Measurements from ENCODE around the gene PCDHGC4.

The PCDHGC4 gene

DNA sequence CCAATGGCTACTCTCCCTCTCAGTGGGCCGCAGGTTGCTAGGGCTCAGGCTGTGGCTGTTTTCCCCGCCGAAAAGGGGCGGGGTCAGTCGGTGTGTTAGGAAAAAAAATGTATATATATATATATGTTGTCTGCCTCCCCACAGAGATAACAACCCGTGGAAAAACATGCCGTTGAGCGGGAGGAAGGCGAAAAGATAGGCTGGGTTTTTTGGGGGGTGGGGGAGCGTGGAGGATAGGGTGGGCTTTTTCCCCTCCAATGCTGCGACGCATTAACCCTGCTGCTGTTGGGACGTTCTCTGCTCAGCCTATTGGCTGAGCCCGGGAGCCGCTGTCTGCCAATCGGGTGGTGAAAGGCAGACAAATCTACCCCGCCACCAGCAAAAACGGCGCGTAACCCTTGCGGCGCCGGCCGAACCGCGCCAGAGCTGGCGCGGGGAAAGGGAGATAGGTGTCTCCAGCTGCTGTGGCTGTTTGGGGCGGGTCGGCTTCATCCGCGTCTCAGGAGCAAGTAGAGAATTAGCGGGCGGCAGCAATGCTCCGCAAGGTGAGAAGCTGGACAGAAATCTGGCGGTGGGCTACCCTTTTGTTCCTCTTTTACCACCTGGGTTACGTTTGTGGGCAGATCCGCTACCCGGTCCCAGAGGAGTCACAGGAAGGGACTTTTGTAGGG lies at the start of gene PCDHGC4:
Gene PCDHGC4 (plus strand): TSS at position 390 of the 671 bp plus-strand sequence. CDS start 144 bp downstream, at position 534.
- Mint-ChIP-seq H3K27ac (no peak within 1 kb of the TSS), H3K9me3 (ENCODE audit: low read depth) (no peaks in the 10 kb centered on the region), H3K4me3 (peak within 1 kb of the TSS; percentile 68), H3K4me1 (ENCODE audit: low read depth) (peaks cover 11% of the 10 kb centered on the region), H3K27me3 (peaks cover 59% of the 10 kb centered on the region), H3K36me3 (no peaks in the 10 kb centered on the region)

DNA sequence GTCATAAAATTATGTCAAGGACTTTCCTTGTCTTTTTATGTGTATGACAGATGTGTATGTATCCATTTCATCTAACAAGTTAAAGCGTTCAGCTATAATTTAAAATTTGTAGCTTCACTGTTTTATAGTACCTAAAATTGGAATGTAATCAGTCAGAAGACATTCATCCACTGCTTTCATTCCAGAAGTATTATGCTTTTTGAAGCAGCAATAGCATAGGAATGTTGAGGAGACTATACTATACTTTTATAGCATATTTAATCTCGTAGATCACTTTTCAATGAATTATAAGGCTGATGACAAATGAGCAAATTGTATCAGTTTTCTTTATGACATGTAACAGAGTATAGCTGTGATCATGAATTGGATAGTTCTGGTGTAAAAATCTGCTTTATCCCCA lies 47.6 kb upstream of the PCDHGC4 start:
- H3K27me3 Mint-ChIP-seq, result peaks cover 25% of the 10 kb centered on the region
- H3K4me3 Mint-ChIP-seq, result no peak overlapping the region
- no peak overlapping the region for H3K27ac Mint-ChIP-seq
- no peaks in the 10 kb centered on the region for H3K4me1 Mint-ChIP-seq (ENCODE audit: low read depth)
- peaks cover 2% of the 10 kb centered on the region for H3K9me3 Mint-ChIP-seq (ENCODE audit: low read depth)
- peaks cover 4% of the 10 kb centered on the region for H3K36me3 Mint-ChIP-seq

DNA sequence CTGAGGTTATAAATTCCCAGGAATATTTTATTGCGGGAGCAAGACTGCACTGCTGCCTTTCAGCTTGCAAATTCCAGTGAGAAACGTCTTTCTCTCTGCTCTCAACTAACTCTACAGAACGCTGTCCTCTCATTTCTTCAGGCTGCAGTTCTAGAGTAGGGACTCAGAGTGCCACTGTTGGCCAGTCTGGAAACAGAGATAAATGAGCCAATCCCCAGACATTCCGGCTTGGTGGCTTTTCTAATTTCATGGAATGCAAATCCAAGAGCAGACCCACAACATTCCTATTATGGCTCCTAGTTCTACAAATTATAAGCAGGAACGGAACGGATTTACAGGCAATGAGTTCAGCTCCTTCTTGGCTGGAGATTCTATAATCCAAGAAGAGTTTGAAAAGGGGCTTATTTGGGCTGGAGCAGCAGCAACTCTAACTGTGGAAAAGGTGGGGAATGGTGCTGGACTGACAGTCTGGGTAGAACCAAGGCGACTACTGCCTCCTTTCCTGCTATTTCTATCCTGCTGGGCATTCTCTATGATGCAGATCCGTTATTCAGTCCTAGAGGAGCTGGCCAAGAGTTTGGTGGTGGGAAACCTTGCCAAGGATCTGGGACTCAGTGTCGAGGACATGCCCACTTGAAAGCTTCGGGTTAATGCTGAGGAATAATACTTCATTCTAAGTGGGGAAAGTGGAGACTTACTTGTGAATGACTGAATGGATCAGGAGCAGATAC lies 45.3 kb upstream of the PCDHGC4 start:
- H3K27ac Mint-ChIP-seq, result no peak overlapping the region
- H3K9me3 Mint-ChIP-seq (ENCODE audit: low read depth), result peaks cover 4% of the 10 kb centered on the region
- peaks cover 20% of the 10 kb centered on the region for H3K27me3 Mint-ChIP-seq
- H3K4me1 Mint-ChIP-seq (ENCODE audit: low read depth), result no peaks in the 10 kb centered on the region
- no peak overlapping the region for H3K4me3 Mint-ChIP-seq
- peaks cover 2% of the 10 kb centered on the region for H3K36me3 Mint-ChIP-seq

DNA sequence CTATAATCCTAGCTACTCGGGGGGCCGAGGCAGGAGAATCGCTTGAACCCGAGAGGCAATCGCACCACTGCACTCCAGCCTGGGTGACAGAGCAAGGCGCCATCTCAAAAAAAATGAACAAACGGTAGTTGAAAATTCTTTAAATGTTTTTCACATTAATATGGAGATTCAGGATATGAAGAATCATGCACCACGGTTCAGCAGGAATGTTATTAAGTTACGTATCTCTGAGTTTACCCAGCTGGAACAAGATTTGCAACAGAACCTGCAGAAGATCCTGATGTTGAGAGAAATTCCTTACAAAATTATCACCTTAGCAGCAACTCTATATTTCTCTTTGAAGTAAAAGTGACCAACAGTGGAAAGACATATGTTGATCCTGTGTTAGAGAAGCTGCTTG lies 44.5 kb upstream of the PCDHGC4 start:
- Mint-ChIP-seq H3K27me3 (peaks cover 19% of the 10 kb centered on the region), H3K36me3 (peaks cover 2% of the 10 kb centered on the region), H3K4me3 (no peak overlapping the region), H3K4me1 (ENCODE audit: low read depth) (no peaks in the 10 kb centered on the region), H3K9me3 (ENCODE audit: low read depth) (peaks cover 4% of the 10 kb centered on the region), H3K27ac (no peak overlapping the region)

DNA sequence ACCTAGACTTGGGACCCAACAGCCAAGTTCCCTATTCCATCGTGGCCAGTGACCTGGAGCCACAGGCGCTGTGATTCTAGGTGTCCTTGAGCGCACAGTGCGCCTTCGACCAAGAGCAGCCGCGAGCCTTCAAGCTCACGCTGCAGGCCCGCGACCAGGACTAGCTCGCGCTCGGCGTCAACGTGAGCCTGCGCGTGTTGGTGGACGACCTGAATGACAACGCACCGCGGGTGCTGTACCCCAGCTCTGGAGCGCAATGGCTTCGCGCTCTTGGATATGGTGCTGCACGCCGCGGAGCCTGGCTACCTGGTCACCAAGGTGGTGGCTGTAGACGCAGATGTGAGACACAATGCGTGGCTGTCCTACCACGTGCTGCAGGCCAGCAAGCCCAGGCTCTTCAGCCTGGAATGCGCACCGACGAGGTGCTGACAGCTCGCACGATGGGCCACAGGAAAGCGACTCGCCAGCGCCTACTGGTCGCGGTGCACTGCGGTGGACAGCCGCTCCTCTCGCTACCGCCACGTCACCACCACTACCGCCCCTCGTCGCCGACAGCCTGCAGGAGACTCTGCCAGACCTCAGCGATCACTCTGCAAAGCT lies 43.2 kb upstream of the PCDHGC4 start:
- no peak overlapping the region for H3K4me3 Mint-ChIP-seq

GRCh38 chr5:141465351-141465750 lies 19.5 kb upstream of the PCDHGC4 start:
- H3K36me3 Mint-ChIP-seq, result peaks cover 3% of the 10 kb centered on the region
- no peaks in the 10 kb centered on the region for H3K4me1 Mint-ChIP-seq (ENCODE audit: low read depth)
- H3K9me3 Mint-ChIP-seq (ENCODE audit: low read depth), result no peaks in the 10 kb centered on the region
- H3K4me3 Mint-ChIP-seq, result no peak overlapping the region
- no peak overlapping the region for H3K27ac Mint-ChIP-seq
- peaks cover 15% of the 10 kb centered on the region for H3K27me3 Mint-ChIP-seq

More for the DNA sequence above, 43.2 kb upstream of the PCDHGC4 start:
- Mint-ChIP-seq H3K27ac (no peak overlapping the region), H3K36me3 (peaks cover 2% of the 10 kb centered on the region), H3K4me1 (ENCODE audit: low read depth) (no peaks in the 10 kb centered on the region), H3K27me3 (peaks cover 19% of the 10 kb centered on the region), H3K9me3 (ENCODE audit: low read depth) (peaks cover 4% of the 10 kb centered on the region)

DNA sequence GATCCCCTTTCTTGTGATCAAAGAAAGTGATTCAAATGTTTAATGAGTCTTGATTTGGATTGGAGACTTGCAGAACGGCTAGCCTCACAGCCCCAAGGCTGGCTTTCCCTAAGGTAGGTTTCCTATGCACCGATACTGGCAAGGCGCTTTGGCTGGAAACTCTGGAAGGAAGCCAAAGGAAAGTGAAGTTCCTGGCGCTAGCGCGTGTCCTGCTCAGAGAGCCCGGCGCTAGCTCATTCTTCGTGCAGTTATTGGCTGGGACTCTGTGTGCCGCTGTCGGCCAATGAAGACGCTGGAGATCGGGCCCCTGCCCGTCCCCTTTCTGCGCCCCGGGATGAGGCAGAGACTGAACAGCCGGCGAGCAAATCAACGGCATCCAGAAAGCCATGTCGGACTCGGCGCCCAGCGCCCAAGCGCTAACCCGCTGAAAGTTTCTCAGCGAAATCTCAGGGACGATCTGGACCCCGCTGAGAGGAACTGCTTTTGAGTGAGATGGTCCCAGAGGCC lies 9.2 kb upstream of the PCDHGC4 start, which contains the start of gene PCDHGC3:
Gene PCDHGC3 (plus strand): TSS at position 342 of the 507 bp plus-strand sequence. CDS start 151 bp downstream, at position 493.
- H3K36me3 Mint-ChIP-seq, result no peaks in the 10 kb centered on the region
- H3K27ac Mint-ChIP-seq, result no peak within 1 kb of the TSS
- peak within 1 kb of the TSS; percentile 94 for H3K4me3 Mint-ChIP-seq
- H3K9me3 Mint-ChIP-seq (ENCODE audit: low read depth), result no peaks in the 10 kb centered on the region
- peaks cover 25% of the 10 kb centered on the region for H3K4me1 Mint-ChIP-seq (ENCODE audit: low read depth)
- H3K27me3 Mint-ChIP-seq, result peaks cover 42% of the 10 kb centered on the region

DNA sequence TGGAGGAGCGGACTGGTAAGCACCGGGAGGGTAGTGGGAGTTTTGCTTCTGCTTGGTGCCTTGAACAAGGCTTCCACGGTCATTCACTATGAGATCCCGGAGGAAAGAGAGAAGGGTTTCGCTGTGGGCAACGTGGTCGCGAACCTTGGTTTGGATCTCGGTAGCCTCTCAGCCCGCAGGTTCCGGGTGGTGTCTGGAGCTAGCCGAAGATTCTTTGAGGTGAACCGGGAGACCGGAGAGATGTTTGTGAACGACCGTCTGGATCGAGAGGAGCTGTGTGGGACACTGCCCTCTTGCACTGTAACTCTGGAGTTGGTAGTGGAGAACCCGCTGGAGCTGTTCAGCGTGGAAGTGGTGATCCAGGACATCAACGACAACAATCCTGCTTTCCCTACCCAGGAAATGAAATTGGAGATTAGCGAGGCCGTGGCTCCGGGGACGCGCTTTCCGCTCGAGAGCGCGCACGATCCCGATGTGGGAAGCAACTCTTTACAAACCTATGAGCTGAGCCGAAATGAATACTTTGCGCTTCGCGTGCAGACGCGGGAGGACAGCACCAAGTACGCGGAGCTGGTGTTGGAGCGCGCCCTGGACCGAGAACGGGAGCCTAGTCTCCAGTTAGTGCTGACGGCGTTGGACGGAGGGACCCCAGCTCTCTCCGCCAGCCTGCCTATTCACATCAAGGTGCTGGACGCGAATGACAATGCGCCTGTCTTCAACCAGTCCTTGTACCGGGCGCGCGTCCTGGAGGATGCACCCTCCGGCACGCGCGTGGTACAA lies 8.5 kb upstream of the PCDHGC4 start:
- H3K9me3 Mint-ChIP-seq (ENCODE audit: low read depth), result no peaks in the 10 kb centered on the region
- H3K27me3 Mint-ChIP-seq, result peaks cover 42% of the 10 kb centered on the region
- H3K36me3 Mint-ChIP-seq, result no peaks in the 10 kb centered on the region
- H3K27ac Mint-ChIP-seq, result no peak overlapping the region
- H3K4me3 Mint-ChIP-seq, result peak overlapping the region; percentile 94
- peaks cover 25% of the 10 kb centered on the region for H3K4me1 Mint-ChIP-seq (ENCODE audit: low read depth)

DNA sequence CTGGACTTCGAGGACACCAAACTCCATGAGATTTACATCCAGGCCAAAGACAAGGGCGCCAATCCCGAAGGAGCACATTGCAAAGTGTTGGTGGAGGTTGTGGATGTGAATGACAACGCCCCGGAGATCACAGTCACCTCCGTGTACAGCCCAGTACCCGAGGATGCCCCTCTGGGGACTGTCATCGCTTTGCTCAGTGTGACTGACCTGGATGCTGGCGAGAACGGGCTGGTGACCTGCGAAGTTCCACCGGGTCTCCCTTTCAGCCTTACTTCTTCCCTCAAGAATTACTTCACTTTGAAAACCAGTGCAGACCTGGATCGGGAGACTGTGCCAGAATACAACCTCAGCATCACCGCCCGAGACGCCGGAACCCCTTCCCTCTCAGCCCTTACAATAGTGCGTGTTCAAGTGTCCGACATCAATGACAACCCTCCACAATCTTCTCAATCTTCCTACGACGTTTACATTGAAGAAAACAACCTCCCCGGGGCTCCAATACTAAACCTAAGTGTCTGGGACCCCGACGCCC lies 7.7 kb upstream of the PCDHGC4 start:
- Mint-ChIP-seq H3K4me1 (ENCODE audit: low read depth) (peaks cover 25% of the 10 kb centered on the region), H3K36me3 (no peaks in the 10 kb centered on the region), H3K4me3 (peak overlapping the region; percentile 94), H3K27me3 (peaks cover 44% of the 10 kb centered on the region), H3K27ac (no peak overlapping the region), H3K9me3 (ENCODE audit: low read depth) (no peaks in the 10 kb centered on the region)

- H3K4me1 Mint-ChIP-seq (ENCODE audit: low read depth), result peaks cover 25% of the 10 kb centered on the region
- H3K36me3 Mint-ChIP-seq, result no peaks in the 10 kb centered on the region
- no peaks in the 10 kb centered on the region for H3K9me3 Mint-ChIP-seq (ENCODE audit: low read depth)
- no peak overlapping the region for H3K4me3 Mint-ChIP-seq
- no peak overlapping the region for H3K27ac Mint-ChIP-seq
- peaks cover 49% of the 10 kb centered on the region for H3K27me3 Mint-ChIP-seq
Observed at GRCh38 chr5:141477815-141478214, 7.0 kb upstream of the PCDHGC4 start.

GRCh38 chr5:141478321-141478945 lies 6.4 kb upstream of the PCDHGC4 start:
- H3K27ac Mint-ChIP-seq, result no peak overlapping the region
- no peaks in the 10 kb centered on the region for H3K36me3 Mint-ChIP-seq
- H3K4me3 Mint-ChIP-seq, result no peak overlapping the region

GRCh38 chr5:141479776-141480175 lies 5.1 kb upstream of the PCDHGC4 start:
- no peaks in the 10 kb centered on the region for H3K9me3 Mint-ChIP-seq (ENCODE audit: low read depth)
- no peak overlapping the region for H3K27ac Mint-ChIP-seq
- peaks cover 63% of the 10 kb centered on the region for H3K27me3 Mint-ChIP-seq
- peaks cover 30% of the 10 kb centered on the region for H3K4me1 Mint-ChIP-seq (ENCODE audit: low read depth)
- no peak overlapping the region for H3K4me3 Mint-ChIP-seq
- no peaks in the 10 kb centered on the region for H3K36me3 Mint-ChIP-seq

More at GRCh38 chr5:141478321-141478945, 6.4 kb upstream of the PCDHGC4 start:
- H3K27me3 Mint-ChIP-seq, result peaks cover 53% of the 10 kb centered on the region
- peaks cover 25% of the 10 kb centered on the region for H3K4me1 Mint-ChIP-seq (ENCODE audit: low read depth)
- no peaks in the 10 kb centered on the region for H3K9me3 Mint-ChIP-seq (ENCODE audit: low read depth)

GRCh38 chr5:141483902-141484301 lies 928 bp upstream of the PCDHGC4 start:
- Mint-ChIP-seq H3K4me1 (ENCODE audit: low read depth) (peaks cover 11% of the 10 kb centered on the region), H3K9me3 (ENCODE audit: low read depth) (no peaks in the 10 kb centered on the region), H3K4me3 (peak overlapping the region; percentile 68), H3K36me3 (no peaks in the 10 kb centered on the region), H3K27ac (no peak overlapping the region), H3K27me3 (peaks cover 56% of the 10 kb centered on the region)

- Mint-ChIP-seq H3K27ac (no peak overlapping the region), H3K9me3 (ENCODE audit: low read depth) (no peaks in the 10 kb centered on the region), H3K4me3 (peak overlapping the region; percentile 68), H3K36me3 (no peaks in the 10 kb centered on the region), H3K27me3 (peaks cover 59% of the 10 kb centered on the region), H3K4me1 (ENCODE audit: low read depth) (peaks cover 11% of the 10 kb centered on the region)
Observed at GRCh38 chr5:141484310-141484640, 555 bp upstream of the PCDHGC4 start.

Data from activated naive CD8-positive, alpha-beta T cell (primary cell).